Inflammatory macrophage treated with lipopolysaccharide for 1 hour (primary cell): ENCODE measurements around the gene FAM151A.
A peak's percentile ranks its signal among the peaks of the same experiment; 100 is the strongest.

Experiments
- DNase-seq, 2 donors: peaks; one replicate each; pipeline ENCODE4 v3.0.0-alpha.2; 2020 to 2022

The FAM151A gene

GRCh38 chr1:54603241-54603640, 20.1 kb downstream of the FAM151A start:
- no peak for DNase-seq

GRCh38 chr1:54602554-54602953, 20.8 kb downstream of the FAM151A start:
- no peak for DNase-seq

DNA sequence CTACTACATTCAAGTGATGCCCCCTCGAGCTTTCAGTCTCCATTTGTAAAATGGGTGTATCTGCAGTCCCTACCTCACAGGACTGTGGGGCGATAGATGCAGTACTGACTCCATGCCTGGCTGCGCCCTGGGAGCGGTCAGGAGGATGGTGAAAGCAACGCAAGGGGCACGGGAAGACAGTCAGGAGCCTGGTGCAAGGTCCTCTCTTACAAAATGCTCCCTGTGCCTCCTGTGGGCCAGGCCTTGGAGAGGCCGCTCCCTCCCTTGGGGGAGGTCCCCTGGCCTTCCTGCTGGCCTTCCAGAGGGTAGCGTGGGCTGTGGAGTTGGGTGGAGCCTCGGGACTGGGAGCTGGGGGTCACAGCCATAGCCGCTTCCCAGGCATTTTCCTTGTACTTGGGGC, 21.6 kb downstream of the FAM151A start:
- DNase-seq: no peak

DNA sequence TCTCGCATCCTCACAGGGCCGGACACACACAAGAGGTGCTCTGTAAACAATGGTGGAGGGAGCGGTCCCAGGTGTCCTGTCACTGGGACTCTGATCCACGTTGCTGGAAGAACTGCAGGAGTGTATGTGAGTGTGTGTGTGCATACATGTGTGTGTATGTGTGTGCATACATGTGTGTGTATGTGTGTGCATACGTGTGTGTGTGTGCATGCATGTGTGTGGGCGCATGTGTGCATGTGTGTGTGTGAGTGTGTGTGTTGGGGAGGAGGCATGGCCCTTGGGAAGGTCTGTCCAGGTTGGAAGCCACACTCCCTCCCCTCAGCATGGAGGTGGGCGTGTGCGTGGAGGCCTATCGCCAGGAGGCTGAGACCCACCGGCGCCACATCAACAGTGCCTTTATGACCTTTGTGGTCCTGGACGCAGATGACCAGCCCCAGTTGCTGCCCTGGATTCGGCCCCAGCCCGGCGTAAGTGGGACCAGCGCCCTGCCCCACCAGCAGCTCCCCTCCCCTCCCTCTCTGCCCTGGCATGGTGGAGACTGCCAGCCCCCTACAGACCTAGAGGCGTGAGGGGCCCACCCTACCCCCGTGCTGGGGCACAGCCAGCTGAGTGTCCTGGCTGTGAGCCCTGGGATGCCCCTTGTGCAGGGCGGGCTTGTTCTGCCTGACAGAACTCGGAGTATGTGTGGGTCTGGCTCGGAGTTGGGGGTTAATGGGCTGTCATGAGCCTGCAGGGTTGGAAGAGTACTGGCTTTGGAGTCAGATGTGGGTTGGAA, 22.2 kb downstream of the FAM151A start:
- no peak for DNase-seq

- no peak for DNase-seq
Measured at GRCh38 chr1:54599211-54599823, 24.0 kb downstream of the FAM151A start.

DNA sequence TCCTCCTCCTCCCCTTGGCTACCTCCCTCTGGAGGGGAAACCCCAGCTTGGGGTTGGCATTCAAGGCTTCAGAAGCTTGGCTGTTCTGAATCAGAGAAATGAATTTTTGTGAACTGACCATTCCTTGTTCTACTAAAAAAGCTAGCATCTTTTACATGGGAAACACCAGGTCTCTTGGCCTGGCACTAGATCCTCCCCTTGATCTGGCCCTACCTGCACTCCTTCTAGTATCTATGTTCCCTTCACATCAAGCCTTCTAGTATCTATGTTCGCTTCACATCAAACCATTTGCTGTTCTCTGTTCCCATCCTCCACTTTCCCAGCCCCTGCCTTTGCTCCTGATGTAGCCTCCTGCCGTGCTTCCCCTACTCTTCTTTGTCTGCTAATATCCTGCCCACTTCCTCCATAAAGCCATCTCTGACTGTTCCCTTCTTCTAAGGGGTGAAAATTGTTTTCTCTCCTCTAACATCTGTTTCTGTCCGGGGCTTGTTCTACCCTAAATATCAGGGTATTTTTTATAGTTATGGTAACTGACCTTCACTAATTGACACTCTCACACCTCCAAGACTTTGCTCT, 25.8 kb downstream of the FAM151A start:
- DNase-seq: no peak

- DNase-seq: no peak
Measured at GRCh38 chr1:54596756-54597155, 26.6 kb downstream of the FAM151A start.

DNA sequence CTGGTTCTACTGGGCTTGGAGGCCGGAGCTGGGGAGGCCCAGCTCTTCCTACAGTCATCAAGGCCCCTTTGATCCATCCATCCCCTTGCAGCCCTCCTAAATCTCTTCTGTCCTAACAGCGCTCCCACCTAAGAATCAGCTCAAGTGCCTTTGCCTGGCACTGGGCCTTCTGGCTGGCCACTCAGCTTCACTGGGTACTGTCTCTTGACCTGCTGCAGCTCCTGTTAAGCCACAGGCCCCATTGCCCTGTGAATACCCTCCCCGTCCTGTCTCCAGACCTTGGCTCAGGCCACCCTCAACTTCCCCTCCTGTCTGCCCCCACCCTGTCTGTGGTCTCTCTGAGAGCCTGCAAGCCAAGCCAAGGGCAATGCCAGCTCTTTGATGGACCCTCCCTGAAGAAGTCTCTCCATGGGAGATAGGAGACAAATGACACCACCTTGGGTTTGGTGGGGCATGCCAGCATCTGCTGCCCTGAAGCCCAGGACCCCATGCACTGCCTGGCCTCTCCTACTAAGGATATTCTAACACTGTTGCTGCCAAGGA, 27.3 kb downstream of the FAM151A start:
- DNase-seq: no peak

- no peak for DNase-seq
Measured at GRCh38 chr1:54594463-54594862, 28.9 kb downstream of the FAM151A start.

DNA sequence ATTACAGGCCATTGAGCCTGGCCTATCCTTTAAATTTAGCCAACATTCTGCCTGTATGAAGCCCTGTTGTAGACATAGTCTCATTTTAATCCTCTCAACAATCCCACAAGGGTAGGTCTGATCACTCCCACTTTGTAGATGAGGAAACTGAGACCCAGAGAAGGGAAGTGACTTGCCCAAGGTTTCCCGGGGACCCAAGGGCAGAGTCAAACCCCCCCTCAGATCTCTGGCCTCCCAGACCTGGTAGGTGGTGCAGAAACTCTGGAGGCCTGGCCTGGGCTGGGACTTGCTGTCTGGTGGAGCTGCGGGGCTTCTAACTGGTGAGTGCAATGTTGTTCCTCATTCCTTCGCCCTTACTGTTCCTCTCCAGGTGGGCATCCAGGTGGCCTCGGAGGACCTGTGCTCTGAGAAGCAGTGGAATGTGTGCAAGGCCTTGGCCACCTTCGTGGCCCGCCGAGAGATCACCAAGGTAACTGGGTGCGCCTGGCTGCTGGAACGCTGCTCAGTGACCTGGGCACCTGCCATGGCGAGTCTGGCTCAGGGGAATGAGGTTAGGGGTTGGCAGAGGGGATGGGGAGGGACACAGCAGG, 29.7 kb downstream of the FAM151A start:
- DNase-seq: no peak

GRCh38 chr1:54591127-54591756, 32.1 kb downstream of the FAM151A start:
- DNase-seq: no peak

GRCh38 chr1:54588377-54588776, 34.9 kb downstream of the FAM151A start:
- DNase-seq: no peak

DNA sequence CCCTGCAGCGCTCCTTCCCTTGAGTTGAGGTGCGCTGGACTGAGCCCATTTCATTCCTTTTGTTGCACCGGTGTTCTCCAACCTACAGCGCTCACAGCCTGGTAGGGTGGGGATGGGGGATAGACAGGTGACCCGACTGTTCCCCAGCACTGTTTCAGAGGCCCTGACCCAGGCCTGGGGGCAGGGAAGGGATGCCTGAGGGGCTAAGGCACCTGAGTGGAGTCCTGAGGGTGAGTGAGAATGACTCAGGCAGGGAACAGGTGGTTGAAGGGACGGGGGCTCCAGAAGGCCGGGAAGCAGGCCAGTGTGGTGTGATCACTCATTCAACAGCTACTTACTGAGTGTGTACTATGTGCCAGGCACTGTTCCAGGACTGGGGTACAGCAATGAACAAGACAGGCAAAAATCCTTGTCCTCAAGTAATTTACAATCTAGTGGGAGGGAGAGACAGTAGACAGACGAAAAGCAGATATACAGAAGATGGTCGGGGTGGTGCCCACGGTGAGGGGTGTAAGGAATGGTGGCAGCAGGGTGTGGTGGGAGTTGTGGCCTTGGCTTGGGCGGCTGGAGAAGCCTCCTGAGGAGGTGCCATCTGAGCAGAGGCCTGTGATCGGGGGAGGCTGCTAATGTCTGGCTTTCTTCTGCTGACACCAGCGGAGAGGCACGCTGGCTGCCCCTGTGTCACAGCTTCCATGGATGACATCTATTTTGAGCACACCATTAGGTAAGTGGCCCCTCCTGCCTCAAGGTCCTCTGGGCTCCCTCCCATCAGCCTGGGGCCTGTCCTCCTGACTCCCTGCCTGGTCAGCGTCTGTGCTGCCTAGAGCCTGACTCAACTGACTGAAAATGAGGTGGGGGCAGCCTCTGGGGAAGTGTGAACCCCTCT, 37.9 kb downstream of the FAM151A start:
- DNase-seq: no peak

- DNase-seq: no peak
Measured at GRCh38 chr1:54584575-54584974, 38.8 kb downstream of the FAM151A start.

- DNase-seq: no peak
Measured at GRCh38 chr1:54583871-54584270, 39.5 kb downstream of the FAM151A start.

- DNase-seq: no peak
Measured at GRCh38 chr1:54583307-54583686, 40.0 kb downstream of the FAM151A start.

GRCh38 chr1:54582566-54583306, 40.6 kb downstream of the FAM151A start:
- DNase-seq: no peak

GRCh38 chr1:54581621-54582035, 41.7 kb downstream of the FAM151A start:
- no peak for DNase-seq

DNA sequence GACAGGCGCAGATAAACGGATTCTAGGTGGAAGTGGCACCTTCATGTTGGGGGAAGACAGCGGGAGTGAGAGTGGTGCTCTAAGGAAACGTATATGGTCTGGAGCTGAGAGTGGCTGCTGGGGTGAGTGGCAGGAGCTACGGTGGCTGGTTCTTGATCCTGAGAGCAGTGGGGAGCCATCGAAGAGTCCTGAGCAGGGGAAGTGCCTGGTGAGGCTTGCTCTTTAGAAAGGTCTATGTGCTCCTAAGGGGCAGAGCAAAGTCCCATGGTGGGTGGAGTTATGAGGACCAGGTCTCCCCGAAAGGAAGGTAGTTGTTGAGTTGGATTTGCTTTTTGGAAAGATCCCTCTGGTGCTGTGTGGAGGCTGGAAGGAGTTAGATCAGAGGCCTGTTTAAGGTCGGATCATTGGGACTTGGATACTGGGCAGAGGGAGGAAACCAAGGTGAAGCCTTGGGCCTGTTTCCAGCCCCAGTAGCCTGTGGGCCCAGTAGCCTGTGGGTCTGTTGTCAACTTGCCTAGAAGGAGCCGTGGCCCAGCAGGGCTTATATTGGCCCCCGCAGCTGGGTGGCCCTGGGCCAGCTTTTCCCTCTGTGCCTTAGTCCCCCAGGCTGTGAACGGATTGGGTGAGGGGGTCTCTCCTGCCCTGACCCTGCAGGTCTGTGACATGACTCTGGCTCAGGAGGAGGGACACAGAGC, 42.3 kb downstream of the FAM151A start:
- no peak for DNase-seq

DNA sequence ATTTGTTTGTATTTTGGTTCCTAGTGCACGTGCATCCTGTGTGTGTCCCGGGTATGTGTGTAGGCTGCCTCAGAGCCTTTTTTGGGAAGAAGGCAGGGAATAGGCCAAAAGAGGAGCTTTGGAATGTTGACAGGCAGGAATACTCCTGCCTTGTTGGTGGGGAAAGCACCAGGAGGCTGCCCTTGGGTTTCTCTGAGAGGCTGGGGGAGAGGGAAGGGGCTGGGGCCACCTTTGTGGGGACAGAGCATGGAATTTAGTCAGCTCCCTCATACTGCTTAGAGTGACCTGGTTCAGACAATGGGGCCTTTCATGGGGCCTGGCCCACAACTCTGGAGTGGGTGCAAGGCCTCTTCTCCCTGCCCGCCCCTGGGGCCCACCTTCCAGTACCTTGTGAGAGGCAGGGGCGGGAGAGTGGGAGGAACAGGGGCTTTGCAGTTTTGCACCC, 44.0 kb downstream of the FAM151A start:
- no peak for DNase-seq

DNA sequence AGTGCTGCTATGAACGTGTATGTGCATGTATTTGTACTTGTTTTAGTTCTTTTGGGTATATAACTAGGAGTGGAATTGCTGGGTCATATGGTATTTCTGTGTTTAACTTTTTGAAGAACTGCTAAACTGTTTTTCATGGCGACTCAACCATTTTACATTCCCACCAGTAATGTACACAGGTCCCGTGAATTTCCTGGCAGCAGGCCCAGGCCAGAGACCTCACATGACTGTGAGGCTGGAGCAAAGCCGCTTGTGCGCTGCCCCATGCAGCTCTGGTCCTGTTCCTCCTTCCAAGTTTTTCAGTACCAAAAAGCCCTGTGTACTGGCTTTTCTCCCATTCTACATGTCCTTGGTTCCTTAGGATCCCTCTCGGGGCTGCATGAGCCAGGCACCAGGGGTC, 45.7 kb downstream of the FAM151A start:
- peak; percentile 64 to 81 for DNase-seq
